ENCODE measurements around the gene ACOX3.

ACOX3 gene

GRCh38 chr4:8370835-8371595, 69.5 kb downstream of the ACOX3 start:
- DNase-seq = no peak

GRCh38 chr4:8370106-8370787, 70.3 kb downstream of the ACOX3 start:
- DNase-seq = no peak

GRCh38 chr4:8369426-8370105, 71.0 kb downstream of the ACOX3 start:
- DNase-seq = no peak

DNA sequence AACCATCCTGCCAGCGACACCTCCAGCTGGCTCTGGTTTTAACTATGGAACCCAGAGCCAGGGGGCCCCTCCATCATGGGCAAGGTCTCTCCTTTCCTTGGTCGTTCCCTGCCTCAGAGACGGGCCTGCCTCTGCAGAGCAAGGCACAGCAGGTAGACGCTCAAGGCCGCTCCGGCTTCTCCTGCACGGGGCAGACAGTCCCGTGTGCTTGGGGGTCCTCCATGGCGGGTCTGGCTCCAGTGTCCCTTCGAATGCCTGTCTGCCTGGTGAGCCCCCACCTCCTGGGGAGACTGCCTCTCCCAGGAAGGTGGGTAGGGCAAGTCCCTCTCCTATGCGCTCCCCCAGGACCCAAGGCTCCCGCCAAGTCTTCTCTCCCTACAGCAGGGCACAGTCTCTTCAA, 71.5 kb downstream of the ACOX3 start:
- DNase-seq = no peak

DNA sequence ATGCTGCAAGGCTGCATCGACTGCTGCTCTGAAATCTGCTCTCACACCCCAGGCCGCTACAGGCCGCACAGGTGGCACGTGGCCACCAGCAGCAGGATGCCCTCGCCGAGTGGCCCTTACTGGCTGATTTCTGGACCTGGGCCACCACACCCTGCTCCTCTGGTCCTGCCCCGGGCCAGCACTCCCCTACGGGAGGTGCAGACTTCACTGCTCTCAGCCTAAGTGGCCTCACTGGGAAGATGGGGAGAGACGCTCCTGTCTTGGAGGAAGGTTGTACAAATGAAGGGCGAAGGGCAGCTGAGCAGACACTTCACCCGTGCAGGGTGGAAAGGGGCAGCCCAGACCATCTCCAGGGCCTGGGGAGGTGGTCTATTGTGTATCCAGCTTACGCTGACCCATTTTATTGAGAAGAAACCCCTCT, 72.5 kb downstream of the ACOX3 start:
- no peak for DNase-seq

- DNase-seq = no peak
These were observed 73.9 kb downstream of the ACOX3 start for GRCh38 chr4:8366601-8367000.

GRCh38 chr4:8365951-8366350, 74.6 kb downstream of the ACOX3 start:
- no peak for DNase-seq

GRCh38 chr4:8365353-8365752, 75.2 kb downstream of the ACOX3 start:
- no peak for DNase-seq

DNA sequence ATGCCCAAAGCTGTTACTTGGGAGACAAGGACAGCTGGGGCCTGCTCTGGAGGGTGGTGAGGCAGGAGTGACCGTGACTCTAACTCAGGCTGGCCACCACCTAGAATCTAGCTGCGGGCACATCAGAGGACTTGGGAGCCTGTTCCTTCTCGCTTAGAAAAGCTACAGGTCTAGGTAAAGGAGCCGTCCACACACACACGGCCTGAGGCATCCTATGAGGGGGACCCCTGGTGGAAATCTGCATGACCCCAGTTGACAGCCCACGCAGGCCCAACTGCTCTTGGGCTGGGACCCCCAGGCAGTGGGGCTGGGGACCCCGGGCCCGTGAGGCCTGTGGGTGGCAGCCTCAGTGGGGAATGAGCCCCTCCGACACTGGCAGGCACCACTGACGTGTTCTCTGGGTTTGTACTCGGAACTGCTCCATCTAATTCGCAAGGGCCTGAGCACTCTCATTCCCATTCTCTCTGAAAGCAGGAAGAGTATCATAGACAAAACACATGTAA, 75.6 kb downstream of the ACOX3 start:
- DNase-seq = no peak

DNA sequence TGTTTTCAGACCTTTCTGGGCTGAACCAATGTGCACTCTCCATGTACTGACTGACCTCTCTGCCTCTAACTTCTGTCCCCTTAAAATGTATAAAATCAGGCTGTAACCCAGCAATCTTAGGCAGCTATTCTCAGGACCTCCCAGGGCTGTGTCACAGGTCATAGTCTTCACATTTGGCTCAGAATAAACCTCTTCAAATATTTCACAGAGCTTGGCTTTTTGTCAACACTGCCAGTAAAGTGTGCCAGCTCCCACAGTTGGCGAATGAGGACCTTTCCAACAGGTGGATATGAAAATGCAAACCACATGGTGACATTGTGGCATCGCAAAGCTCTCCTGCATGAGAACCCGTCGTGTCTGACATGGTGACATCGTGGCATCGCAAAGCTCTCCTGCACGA, 76.4 kb downstream of the ACOX3 start:
- no peak for DNase-seq

DNA sequence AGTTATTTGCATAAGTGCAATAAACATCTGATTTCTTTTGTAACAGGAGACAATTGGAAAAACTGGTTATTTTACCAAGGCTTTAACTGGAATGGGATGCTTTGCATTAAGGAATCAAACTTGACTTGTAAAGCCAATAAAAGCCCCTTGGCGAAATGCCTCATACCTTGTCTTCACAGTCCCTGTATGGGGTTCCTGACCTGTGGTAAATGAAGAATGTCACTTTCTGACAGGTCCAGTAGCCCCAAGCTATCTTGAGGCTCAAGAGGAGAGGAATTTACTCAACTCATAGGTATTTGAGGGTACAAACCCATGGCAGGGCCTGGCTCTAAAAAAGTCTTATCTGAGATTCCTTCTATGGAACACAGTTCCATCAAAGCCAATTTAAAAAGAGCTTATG, 78.0 kb downstream of the ACOX3 start:
- no peak for DNase-seq

- DNase-seq = no peak
These were observed 81.3 kb downstream of the ACOX3 start for GRCh38 chr4:8359193-8359592.

DNA sequence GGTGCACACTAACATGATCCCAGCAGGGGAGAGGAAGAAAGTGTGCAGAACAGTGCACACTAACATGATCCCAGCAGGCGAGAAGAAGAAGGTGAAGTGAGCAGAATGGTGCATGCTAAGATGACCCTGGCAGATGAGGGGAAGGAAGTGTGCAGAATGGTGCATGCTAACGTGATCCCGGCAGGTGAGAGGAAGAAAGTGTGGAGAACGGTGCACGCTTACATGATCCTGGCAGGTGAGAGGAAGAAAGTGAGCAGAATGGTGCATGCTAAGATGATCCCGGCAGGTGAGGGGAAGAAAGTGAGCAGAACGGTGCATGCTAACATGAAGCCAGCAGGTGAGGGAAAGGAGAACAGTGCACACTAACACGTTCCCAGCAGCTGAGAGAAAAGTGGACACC, 83.7 kb downstream of the ACOX3 start:
- no peak for DNase-seq

- DNase-seq = no peak
These were observed 84.5 kb downstream of the ACOX3 start for GRCh38 chr4:8355864-8356565.

GRCh38 chr4:8355306-8355705, 85.2 kb downstream of the ACOX3 start:
- DNase-seq = no peak

GRCh38 chr4:8353912-8354453, 86.5 kb downstream of the ACOX3 start:
- no peak for DNase-seq

DNA sequence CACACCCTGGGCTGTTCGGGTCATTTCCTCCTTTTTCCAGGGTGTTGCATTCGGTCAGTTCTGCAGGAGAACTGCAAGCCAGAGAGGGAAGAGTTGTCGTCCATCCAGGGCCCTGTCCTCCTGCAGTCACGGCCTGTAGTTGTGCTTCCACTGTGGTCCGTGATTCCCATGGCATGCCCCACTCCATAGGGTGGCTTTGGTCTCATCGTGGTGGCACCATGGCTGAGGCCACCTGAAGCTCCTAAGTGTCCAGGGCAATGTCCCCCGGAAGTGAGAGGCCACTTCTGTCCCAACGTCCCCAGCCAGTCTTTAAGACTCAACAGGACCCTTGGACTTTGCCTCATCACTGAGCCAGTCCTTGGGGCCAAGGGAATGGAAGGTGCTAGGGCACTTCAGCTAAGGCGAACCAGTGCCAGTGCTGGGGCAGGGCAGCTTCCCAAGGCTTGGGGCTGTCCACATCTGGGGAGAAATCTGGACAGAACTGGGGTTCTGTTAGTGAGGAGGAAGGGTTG, 87.3 kb downstream of the ACOX3 start:
- no peak for DNase-seq

DNA sequence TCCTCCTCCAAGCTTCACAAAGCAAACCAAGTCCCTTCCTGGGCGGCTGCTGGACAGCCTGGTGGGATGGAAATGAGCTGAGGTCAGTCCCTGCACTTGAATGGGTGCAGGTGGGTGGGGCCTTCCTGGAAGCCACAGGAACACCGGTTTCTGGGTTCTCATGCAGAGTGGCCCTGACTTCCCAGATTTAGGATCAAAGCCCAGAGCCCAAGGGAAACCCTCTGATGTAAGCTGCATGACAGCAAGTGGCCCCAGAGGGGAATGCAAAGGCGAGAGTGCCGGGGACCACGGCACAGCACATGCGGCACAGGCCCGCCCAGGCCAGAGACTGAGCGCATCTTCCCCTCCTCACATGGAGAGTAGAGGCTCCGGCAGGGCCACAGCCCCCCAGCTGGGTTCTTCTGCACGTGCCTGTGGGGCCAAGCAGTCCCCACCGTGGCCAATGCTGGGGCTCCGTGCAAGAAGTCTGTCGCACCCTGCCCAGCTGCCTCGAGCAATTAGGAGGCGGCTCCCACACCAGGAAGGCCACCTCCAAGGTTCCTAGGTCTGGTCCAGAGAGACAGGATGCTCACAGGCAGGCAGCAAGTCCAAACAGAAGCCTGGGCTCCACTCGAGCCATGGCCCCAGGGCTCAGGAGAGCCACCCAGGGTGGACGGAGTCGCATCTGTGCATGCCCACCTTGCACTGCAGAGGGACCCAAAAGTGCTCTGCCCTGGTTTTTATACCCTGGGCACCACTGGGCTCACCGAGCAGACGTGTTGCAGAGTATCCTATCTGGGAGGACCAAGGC, 88.0 kb downstream of the ACOX3 start:
- no peak for DNase-seq

DNA sequence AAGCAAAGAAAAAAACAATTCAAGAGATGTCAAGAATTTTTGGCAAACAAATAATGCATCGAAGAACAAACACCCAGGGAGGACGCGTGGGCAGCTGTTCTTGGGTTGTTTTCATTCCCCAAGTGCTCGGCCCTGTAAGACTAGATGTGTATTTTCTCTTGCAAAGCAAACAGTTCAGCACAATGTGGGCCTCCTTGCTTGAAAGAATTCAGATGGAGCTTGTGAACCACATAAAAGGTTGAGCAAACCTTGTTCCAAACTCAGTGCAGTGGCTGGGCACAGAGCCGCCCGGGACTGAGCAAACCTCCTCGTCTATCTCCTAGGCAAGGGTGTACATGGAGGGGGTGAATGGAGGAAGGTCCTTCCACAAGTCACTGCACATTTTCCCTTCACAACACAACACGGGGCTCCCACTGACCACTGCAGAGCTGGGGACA, 88.6 kb downstream of the ACOX3 start:
- DNase-seq = peak; percentile 31

GRCh38 chr4:8350841-8351461, 89.6 kb downstream of the ACOX3 start:
- DNase-seq = no peak

- DNase-seq = no peak
These were observed 90.2 kb downstream of the ACOX3 start for GRCh38 chr4:8350352-8350751.

All from NCI-H510A treated with DMSO at 0.1 percent for 48 hours (cell line).